ENCODE results near the gene TM9SF4. TPM values are rescaled to one million over a fixed set of nuclear protein-coding genes. Genes with fewer than 3 reads are reported as not detected.
"Not testable (repeated sequence)": the region's sequence is repeated elsewhere in the genome, so short reads cannot be mapped to it uniquely, and the experiment has no call there.

TM9SF4 gene
- total RNA-seq, 1 experiment from 2014 or later, result 52.9 TPM

- DNase-seq (ENCODE audit: low read depth), result peak; percentile 68
Measured at GRCh38 chr20:32091888-32092346, 17.6 kb upstream of the TM9SF4 start.

GRCh38 chr20:32098786-32099185 lies 10.7 kb upstream of the TM9SF4 start:
- DNase-seq (ENCODE audit: low read depth), result no peak

- no peak for DNase-seq (ENCODE audit: low read depth)
Measured at GRCh38 chr20:32108814-32109391, 611 bp upstream of the TM9SF4 start.

GRCh38 chr20:32110173-32110704 lies 725 bp downstream of the TM9SF4 start:
- DNase-seq (ENCODE audit: low read depth), result no peak

- DNase-seq (ENCODE audit: low read depth), result no peak
Measured at GRCh38 chr20:32110727-32111126, 1.2 kb downstream of the TM9SF4 start.

- no peak for DNase-seq (ENCODE audit: low read depth)
Measured at GRCh38 chr20:32111156-32111686, 1.7 kb downstream of the TM9SF4 start.

GRCh38 chr20:32111753-32112152 lies 2.2 kb downstream of the TM9SF4 start:
- DNase-seq (ENCODE audit: low read depth), result no peak

- DNase-seq (ENCODE audit: low read depth), result peak; percentile 16
Measured at GRCh38 chr20:32112841-32113240, 3.3 kb downstream of the TM9SF4 start.

GRCh38 chr20:32113591-32114260 lies 4.2 kb downstream of the TM9SF4 start:
- DNase-seq (ENCODE audit: low read depth), result no peak

GRCh38 chr20:32114305-32114960 lies 4.9 kb downstream of the TM9SF4 start:
- peak; percentile 15 for DNase-seq (ENCODE audit: low read depth)

GRCh38 chr20:32115211-32115767 lies 5.8 kb downstream of the TM9SF4 start:
- no peak for DNase-seq (ENCODE audit: low read depth)

GRCh38 chr20:32116079-32116521 lies 6.6 kb downstream of the TM9SF4 start:
- DNase-seq (ENCODE audit: low read depth), result no peak

- not testable (repeated sequence) for DNase-seq (ENCODE audit: low read depth)
Measured at GRCh38 chr20:32116796-32117195, 7.3 kb downstream of the TM9SF4 start.

GRCh38 chr20:32118427-32118826 lies 8.9 kb downstream of the TM9SF4 start:
- DNase-seq (ENCODE audit: low read depth), result not testable (repeated sequence)

- DNase-seq (ENCODE audit: low read depth), result no peak
Measured at GRCh38 chr20:32119734-32120133, 10.2 kb downstream of the TM9SF4 start.

GRCh38 chr20:32121908-32122307 lies 12.4 kb downstream of the TM9SF4 start:
- DNase-seq (ENCODE audit: low read depth), result not testable (repeated sequence)

GRCh38 chr20:32123088-32123487 lies 13.6 kb downstream of the TM9SF4 start:
- no peak for DNase-seq (ENCODE audit: low read depth)

GRCh38 chr20:32124916-32125454 lies 15.5 kb downstream of the TM9SF4 start:
- DNase-seq (ENCODE audit: low read depth), result no peak

GRCh38 chr20:32125506-32125905 lies 16.0 kb downstream of the TM9SF4 start:
- DNase-seq (ENCODE audit: low read depth), result no peak

GRCh38 chr20:32126919-32127318 lies 17.4 kb downstream of the TM9SF4 start:
- DNase-seq (ENCODE audit: low read depth), result no peak

- no peak for DNase-seq (ENCODE audit: low read depth)
Measured at GRCh38 chr20:32127347-32127746, 17.8 kb downstream of the TM9SF4 start.

- no peak for DNase-seq (ENCODE audit: low read depth)
Measured at GRCh38 chr20:32128167-32128566, 18.7 kb downstream of the TM9SF4 start.
